GM19099 (cell line): ENCODE data around the gene MSTN.

ENCODE experiments used
- POLR2A ChIP-seq: IDR thresholded peaks from 3 replicates; pipeline ENCODE4 v1.6.1; 2011; ENCODE audit warnings: low read depth; ENCODE audit not compliant: insufficient read length; ENCODE audit errors: extremely low read depth

Gene MSTN

DNA sequence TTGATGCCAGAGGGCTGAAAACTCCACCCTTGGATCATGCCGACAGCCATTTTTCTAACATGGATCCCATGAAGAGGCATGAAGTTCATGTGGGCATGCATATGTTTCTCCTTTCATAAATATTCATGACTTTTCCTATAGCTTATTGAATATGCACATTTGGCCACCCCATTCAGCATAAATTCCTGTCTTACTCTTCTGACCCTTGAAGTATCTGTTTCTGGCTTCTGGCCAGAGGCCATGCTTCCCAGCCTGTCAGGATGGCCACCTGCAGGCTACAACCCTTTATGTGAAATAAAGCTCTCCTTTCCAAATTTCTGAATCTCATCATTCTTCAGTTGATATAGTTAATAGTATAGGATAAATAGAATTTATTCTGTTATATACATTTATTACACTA, 19.6 kb upstream of the MSTN start:
- no peak for TF ChIP-seq POLR2A

DNA sequence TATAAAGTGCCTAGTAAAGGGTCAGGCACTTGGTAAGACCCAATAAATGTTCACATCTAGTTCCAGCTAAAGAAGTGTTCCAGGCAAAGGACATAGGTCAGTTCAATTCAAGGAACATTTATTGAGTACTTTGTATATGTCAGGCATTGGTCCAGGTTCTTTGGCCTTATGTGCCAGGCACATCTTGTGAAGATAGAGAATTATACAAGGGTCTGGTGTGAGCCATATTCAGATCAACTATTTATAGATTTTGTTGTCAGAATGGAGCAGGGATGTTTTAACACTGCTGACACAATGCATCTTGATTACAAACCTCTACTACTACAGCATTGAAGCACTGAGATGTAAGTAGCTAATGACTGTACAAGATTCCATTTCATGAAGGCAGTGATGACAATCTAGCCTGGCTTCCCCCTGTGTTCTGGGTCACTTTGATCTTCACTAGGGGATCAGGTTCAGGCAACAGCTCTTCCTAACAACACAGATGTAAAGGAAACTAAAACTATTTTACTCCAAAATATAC, 18.1 kb upstream of the MSTN start:
- TF ChIP-seq POLR2A, result no peak

DNA sequence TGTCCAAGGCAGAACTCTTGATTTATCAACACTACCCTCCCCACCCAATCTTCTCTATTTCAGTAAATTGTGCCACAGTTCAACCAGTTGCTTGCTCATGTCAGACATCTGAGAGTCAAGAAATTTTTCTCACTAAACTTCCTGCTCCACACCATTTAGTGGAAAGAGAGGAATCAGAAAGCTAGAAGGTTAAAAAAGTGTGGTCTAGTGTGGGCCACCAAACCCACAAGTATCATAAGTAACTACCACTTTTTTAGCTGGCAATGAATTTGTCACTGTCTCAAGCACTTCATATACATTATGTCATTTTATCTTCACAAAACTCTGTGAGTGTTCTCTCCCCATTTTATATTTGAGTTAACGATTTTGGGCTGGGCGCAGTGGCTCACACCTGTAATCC, 16.6 kb upstream of the MSTN start:
- TF ChIP-seq POLR2A, result no peak

DNA sequence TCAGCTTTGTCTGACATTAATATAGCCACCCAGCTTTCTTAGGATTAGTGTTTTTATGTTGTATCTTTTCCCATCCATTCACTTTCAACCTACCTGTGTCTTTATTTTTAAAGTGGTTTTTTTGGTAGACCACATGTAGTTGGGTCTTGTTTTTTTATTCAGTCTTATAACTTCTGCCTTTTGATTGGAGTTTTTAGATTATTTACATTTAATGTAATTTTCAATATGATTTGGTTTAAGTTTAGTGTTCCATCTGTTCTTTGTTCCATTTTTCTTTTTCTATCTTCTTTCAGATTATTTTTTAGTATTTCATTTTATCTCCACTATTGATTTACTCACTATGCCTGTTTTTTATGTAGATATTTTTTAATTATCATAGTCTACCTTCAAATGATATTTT, 13.1 kb upstream of the MSTN start:
- no peak for TF ChIP-seq POLR2A

DNA sequence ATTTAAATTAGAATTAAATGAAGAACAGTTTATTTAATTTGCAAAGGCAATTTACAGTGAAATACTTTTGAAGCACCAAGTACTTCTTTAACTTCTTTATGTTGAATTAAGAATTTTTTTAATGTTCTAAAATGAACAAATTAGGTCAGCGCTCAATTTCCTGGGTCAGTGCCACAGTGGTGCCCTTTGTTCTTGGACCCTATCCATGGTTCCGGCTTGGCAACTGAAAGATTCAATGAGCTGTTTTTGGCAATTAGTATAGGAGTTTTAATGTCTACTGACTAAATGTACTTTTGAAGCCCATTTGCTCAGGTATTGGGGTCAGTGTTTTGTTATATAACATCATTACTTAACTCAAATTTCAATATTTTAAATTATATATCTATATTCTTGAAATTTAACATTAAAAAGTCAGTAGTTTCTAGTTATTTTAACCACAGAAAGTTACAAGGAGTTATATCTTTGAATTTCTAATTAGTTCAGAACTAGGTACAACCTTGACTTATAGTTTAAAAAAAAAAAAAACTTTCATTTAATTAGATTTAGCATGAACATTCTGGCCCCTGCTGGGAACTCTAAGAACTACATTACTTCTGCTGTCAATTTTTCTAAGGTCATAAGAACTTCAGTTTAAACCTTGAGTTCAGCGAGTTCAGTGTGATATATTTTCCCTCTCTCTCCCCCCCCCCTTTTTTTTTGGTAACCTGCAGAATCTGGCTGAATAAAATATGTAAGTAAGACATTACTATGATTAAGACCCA, 7.6 kb upstream of the MSTN start:
- no peak for TF ChIP-seq POLR2A

DNA sequence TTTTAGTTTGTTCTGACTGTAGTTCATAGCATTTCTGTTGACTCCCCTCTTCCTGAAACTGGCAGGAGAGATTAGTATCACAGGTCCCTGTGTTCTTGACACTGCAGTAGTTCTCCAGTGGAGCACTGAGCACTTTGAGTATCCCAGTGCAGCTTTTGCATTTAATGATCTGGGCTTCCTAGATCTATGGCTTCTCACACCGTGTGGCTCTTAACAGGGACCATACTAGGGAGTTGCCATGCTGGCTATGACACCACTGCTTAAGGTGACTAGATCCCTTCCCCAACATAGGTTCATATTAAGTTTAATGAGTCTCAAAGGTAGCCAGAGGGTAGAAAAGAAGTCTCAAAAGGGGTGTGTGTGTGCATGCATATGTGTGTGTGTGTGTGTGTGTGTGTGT, 6.2 kb upstream of the MSTN start:
- no peak for TF ChIP-seq POLR2A

DNA sequence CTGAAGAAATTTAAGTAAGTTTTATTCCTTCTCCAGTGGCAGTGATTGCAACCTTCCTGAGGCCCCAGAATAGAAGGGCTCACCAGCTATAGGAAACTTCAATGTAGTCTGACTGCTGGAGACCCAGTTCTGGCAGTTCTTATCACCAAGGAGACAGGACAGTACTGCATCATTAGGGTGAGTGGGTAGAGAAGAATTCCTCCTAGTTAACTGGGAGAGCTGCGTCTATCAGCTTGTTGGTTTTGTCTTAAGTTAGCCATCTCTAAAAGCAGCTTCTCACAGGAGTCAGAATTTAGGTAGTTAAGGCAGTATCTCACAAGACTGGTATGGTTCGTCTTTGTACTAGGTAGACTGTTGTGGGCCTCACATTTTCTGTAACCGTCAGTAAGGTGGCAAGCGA, 3.3 kb upstream of the MSTN start:
- no peak for TF ChIP-seq POLR2A

DNA sequence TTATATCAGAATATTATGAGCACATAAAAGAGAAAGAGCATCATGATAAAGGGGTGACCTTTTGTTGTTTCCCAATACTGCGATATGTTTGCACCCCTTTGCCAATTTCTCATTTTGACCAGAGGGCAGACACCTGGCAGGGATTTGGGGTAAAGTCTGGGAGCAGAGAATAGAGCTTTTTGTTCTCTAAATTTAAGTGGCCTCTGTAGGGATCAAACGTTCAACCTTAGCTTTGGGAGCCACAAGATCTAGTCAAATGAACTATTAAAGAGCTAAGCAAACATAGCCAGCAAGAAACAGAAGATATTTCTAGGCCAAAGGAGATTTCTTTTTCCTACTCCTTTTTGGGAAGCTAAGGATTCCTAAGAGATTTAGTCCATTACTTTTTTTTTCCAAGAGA, 1.1 kb upstream of the MSTN start:
- TF ChIP-seq POLR2A, result no peak

DNA sequence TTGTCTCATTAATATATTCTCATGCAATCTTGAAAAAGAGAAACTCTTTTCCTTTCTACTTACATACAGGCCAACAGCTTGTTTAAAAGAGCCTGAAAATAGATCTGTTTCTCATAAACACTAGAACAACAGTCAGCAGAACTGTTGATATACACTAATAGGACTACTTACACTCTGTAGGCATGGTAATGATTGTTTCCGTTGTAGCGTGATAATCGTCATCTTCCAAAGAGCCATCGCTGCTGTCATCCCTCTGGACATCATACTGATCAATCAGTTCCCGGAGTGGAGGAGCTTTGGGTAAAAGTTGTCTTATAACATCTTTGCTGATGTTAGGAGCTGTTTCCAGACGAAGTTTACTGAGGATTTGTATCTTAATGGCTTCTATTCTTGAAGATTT, 476 bp downstream of the MSTN start:
- no peak for TF ChIP-seq POLR2A

DNA sequence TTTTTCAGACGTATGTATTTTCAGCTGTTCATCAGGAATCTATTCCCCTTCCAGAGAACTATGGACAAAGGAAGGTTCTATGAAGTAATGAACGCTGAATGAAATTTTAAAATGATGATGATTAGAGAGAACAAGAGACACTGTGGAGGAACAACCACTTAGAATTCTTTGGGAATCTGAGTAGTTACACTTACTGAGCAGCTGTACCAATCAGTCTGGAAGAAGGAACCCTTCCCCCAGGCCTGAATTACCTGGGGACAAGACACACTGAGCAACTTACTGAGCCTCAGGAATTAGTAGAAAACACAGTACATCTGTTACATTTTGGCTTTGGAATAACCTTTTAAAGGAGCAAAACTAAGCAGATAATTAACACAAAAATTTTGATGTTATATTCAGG, 1.9 kb downstream of the MSTN start:
- TF ChIP-seq POLR2A, result no peak

DNA sequence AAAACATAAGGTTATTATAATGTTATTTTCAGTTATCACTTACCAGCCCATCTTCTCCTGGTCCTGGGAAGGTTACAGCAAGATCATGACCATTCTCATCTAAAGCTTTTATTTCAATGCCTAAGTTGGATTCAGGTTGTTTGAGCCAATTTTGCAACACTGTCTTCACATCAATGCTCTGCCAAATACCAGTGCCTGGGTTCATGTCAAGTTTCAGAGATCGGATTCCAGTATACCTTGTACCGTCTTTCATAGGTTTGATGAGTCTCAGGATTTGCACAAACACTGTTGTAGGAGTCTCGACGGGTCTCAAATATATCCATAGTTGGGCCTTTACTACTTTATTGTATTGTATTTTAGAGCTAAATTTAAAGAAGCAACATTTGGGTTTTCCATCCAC, 2.5 kb downstream of the MSTN start:
- TF ChIP-seq POLR2A, result no peak

DNA sequence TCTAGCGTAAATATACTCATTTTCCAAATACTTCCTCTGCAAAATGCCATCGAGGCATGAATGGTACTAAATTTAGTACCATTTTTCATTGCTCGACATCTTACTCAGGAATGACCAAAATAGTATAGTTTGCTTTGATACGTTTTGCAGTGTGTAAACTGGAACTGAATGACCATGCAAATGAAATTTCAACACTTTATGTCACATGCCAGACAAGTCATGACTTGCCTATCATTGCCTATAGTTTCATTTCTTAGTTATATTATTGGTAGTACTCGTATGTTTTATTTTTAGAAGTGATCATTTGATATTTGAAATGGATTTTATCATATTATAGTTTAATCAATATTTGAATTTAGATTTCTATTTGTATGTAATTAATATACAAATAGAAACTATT, 9.1 kb downstream of the MSTN start:
- TF ChIP-seq POLR2A, result no peak

DNA sequence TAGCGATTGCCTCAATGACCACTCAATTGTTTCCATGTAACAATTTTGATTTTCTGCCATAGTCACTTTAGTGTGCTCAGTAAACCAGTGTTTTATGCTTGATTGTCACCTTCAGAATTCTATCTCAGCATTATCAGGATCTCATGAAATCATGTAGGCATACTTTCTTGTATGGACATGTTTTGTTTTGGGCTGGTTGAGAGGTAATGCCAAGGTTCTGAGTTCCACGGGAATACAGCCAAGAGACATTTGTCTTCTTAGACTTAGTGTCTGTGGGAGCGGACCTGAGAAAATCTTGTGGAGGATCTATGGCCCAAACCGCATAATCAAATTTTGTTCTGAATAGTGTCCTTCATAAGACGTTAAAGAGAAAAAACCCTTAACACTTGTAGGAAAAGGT, 10.2 kb downstream of the MSTN start:
- TF ChIP-seq POLR2A, result no peak

DNA sequence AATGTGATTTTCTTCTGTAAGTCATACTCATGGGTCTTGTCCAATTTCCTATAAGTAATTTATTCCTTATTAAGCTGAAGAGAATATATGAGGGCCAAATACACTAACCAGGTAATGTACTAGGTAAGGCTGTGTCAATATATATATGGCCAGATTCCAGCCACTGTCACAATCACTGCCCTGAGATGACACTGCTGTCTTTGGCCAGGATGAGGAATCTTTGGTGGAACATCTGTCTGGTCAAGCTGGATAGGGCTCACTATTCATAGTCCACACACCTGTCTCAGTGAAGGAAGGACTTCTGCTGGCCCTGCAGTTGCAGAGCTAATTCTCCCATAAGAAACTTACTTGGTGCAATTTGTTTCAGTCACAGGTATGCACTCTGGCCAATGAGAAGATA, 11.3 kb downstream of the MSTN start:
- no peak for TF ChIP-seq POLR2A

DNA sequence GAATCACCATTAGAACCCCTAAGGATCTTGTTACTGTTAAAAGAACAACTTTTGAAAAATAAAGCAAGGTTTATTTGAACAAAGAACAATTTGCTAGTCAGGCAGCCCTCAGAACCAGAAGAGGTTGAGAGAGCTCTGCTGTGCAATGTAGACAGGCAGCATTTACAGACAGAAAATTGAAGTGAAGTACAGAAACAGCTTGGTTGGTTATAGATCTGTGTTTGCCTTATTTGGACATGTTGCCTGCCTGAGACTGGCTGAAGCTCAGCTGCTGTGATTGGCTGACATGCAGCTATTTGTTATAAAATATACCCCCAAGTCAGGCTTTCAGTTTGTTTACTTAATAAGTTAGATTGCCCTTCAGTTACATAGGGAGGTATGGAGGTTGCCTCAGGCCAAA, 12.5 kb downstream of the MSTN start:
- TF ChIP-seq POLR2A, result no peak

DNA sequence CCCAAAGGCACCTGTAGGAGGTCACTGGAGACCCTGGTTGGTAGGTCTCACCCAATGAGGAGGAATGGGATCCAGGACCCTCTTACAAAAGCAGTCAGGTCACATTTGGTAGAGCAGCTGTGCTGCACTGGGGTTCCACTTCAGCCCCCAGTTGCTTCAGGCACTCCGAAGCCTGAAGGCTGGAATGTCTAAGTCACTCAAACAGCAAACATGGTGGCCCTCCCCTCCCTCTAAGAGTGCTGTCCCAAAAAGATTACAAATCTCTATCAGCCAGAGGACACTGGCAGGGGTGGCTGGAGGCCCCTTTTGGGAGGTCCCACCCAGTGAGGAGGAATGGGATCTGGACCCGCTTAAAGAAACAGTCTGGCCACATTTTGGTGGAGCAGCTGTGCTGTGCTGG, 17.7 kb downstream of the MSTN start:
- TF ChIP-seq POLR2A, result no peak

DNA sequence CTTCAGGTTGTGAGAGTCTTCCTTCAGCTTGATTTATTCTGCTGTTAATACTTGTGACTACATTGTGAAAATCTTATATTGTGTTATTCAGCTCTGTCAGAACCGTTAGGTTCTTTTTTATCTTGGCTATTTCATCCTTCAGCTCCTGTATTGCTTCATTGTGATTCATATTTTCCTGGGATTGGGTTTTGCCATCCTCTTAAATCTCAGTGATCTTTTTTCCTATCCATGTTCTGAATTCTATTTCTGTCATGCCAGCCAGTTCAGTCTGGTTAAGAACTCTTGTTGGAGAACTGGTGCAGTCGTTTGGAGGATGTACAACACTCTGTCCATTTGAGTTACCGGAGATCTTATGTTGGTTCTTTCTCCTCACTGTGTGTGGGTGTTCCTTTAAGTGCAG, 19.1 kb downstream of the MSTN start:
- no peak for TF ChIP-seq POLR2A

DNA sequence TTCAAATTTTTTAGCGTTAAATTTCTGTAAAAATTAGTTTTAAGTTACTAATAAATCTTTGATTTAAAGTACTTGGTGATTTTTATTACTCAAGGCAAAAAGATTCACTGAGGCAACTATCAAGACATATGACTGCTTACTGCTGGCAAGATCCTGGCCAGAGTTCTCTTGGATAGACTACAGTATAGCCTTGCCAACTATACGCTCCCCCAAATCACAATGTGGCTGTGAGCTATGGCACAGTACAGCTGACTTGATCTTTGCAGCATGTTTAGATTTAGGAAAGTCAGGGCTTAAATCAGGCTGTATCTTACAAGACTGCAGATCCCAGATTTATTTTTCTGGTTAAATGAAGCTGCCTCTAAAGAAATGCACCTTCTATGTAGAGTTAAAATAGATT, 26.5 kb downstream of the MSTN start:
- TF ChIP-seq POLR2A, result no peak

DNA sequence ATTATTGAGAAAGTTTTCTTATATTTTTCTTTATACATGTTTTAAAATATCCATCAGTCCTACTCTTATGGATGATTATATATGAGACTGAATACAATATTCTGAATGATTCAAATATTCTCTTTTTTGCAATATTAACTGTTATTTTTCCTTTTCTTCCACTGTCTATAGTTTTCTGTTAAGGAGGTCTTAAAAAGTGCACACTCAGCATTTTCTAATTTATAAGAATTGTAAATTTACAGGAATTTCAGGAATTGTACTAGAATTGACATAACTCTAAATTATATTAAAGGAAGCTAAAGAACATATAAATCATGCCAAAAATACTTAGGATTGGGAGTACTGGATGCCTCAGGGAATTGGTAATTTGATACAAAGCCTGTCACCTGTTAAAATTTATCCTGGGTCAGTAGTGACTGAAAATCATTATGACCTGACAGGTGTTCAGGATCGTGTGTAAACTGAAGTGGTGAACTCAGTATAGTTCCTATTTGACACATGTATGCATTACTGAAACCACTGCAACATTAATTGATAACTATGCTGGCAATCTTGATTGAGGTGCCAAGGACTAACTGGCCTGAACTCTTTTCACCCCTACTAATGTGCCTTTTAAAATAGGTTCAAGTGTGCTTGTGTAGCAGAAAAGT, 30.4 kb downstream of the MSTN start:
- TF ChIP-seq POLR2A, result no peak
